HAP-1 (cell line): ENCODE measurements around the gene ZNF81.
"Not testable (repeated sequence)": the region's sequence is repeated elsewhere in the genome, so short reads cannot be mapped to it uniquely, and the experiment has no call there.

Experiments
- DNase-seq, 2 experiments: peaks; one replicate each; pipeline ENCODE4 v3.0.0-alpha.2; 2016 to 2020; ENCODE audit warnings: low spot score in 2 of 2
- H3K27me3 ChIP-seq: fragments of 250-450 bp; sonication (Bioruptor Pico); 2 replicates; pipeline ENCODE4 v1.5.1; 2020; ENCODE audit warnings: low read depth, mild to moderate bottlenecking, moderate library complexity
- H3K36me3 ChIP-seq: fragments of 250-450 bp; sonication (Bioruptor Pico); replicated peaks from 2 replicates; pipeline ENCODE4 v1.5.1; 2020; ENCODE audit warnings: mild to moderate bottlenecking
- H3K4me1 ChIP-seq: fragments of 250-450 bp; sonication (Bioruptor Pico); 2 replicates; pipeline ENCODE4 v1.5.1; 2020; ENCODE audit warnings: mild to moderate bottlenecking
- H3K4me3 ChIP-seq: fragments of 250-450 bp; sonication (Bioruptor Pico); 2 replicates; pipeline ENCODE4 v1.5.1; 2020; ENCODE audit warnings: mild to moderate bottlenecking, moderate library complexity
- H3K9me3 ChIP-seq: fragments of 250-450 bp; sonication (Bioruptor Pico); 2 replicates; pipeline ENCODE4 v1.5.1; 2020; ENCODE audit warnings: mild to moderate bottlenecking, moderate library complexity
- in situ Hi-C: fragments of 300-500 bp; cut with MboI; formaldehyde crosslinking; loops from 3 replicates; pipeline ENCODE4 v1.14.3; 2020; ENCODE audit warnings: low sequenced_read_pairs, inconsistent platforms, mixed read lengths

Gene ZNF81

DNA sequence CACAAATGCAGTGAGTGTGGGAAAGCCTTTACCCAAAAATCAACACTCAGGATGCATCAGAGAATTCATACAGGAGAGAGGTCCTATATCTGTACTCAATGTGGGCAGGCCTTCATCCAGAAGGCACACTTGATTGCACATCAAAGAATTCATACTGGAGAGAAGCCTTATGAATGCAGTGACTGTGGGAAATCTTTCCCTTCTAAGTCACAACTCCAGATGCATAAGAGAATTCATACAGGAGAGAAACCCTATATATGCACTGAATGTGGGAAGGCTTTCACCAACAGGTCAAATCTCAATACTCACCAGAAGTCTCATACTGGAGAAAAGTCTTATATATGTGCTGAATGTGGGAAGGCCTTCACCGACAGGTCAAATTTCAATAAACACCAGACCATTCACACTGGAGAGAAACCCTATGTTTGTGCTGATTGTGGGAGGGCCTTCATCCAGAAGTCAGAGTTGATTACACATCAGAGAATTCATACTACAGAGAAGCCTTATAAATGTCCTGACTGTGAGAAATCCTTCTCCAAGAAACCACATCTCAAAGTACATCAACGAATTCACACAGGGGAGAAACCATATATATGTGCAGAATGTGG, 79.3 kb downstream of the ZNF81 start:
- Histone ChIP-seq H3K36me3 (peaks cover 8% of the 10 kb centered on the region; the same call in 1 of the 2 replicates), H3K9me3 (peaks cover 10% of the 10 kb centered on the region), H3K4me1 (peaks cover 15% of the 10 kb centered on the region), H3K27me3 (no peaks in the 10 kb centered on the region), H3K4me3 (no peak overlapping the region)
- in situ Hi-C loops: no loop called here
- no peak for DNase-seq

DNA sequence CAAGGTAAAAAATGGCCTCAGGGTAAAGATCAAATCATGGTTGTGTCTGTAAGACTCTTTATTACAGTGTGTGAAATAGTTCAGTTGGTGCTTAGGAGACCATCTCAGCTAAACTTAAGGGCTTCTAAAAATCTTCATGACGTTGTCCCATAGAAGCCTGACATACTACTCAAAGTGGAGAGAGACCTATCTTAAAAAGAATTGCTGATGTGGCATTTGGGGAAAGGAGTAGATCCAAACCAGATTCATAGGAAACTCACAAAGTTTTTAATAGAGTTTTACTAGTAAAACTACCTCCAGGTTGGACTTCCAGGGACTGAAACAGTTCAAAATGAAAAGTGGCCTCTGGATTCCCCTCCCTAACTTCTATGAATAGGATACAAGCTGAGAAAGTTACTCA, 81.6 kb downstream of the ZNF81 start:
- Histone ChIP-seq H3K9me3 (peaks cover 6% of the 10 kb centered on the region), H3K27me3 (no peaks in the 10 kb centered on the region), H3K36me3 (peaks cover 8% of the 10 kb centered on the region; the same call in 1 of the 2 replicates), H3K4me3 (no peak overlapping the region), H3K4me1 (no peaks in the 10 kb centered on the region)
- in situ Hi-C loops: no loop called here
- no peak for DNase-seq

DNA sequence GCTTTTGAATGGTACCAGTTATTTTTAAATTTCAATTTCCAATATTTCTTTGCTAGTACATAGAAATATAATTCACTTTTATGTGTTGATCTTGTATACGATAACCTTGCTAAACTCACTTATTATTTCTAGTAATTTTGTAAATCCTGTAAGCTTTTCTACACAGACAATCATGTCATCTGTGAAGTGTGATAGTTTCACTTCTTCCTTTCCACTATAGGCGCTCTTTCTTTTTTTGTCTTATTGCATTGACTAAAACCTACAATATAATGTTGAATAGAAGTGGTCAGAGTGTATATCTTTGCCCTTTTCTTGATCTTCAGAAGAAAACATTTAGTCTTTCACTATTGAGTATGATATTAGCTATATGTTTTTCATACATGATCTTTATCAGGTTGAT, 90.5 kb downstream of the ZNF81 start:
- in situ Hi-C loops: no loop called here
- Histone ChIP-seq H3K36me3 (no peaks in the 10 kb centered on the region), H3K4me3 (no peak overlapping the region), H3K27me3 (no peaks in the 10 kb centered on the region), H3K4me1 (no peaks in the 10 kb centered on the region), H3K9me3 (no peaks in the 10 kb centered on the region)
- DNase-seq: no peak

DNA sequence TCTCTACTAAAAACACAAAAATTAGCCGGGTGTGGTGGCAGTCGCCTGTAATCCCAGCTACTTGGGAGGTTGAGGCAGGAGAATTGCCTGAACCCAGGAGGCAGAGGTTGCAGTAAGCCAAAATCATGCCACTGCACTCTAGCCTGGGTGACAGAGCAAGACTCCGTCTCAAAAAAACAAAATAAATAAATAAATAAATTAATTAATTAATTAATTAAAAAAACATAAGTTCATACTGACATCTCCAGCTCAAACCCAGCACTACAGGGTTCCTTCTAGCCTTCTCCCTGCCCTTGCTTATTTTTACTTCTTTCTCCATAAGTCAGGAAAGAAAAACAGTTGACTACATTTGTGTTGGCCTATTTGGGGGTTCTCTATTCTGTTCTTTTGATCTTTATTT, 95.3 kb downstream of the ZNF81 start:
- in situ Hi-C loops, H3K9me3 ChIP-seq, H3K4me1 ChIP-seq, DNase-seq, H3K27me3 ChIP-seq, H3K4me3 ChIP-seq, H3K36me3 ChIP-seq: not testable (repeated sequence)

DNA sequence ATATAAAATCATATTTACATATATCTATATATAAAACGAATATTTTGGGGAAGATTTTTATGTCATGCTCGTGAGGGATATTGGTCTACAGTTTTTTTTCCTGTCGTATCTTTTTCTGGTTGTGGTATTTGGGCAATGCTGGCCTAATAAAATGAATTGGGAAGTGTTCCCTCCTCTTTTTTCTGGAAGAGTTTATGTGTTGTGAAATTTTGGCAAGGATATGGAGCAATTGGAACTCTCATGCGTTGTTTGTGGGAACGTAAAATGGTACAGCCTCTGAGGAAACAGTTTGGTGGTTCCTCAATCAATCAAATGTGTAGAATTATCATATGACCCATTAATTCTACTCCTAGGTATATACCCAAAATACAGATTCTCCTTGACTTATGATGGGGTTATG, 97.2 kb downstream of the ZNF81 start:
- no peaks in the 10 kb centered on the region for H3K27me3 ChIP-seq
- H3K4me3 ChIP-seq: no peak overlapping the region
- H3K9me3 ChIP-seq: no peaks in the 10 kb centered on the region
- H3K4me1 ChIP-seq: no peaks in the 10 kb centered on the region
- no peaks in the 10 kb centered on the region for H3K36me3 ChIP-seq
- in situ Hi-C loops: no loop called here
- DNase-seq: no peak

DNA sequence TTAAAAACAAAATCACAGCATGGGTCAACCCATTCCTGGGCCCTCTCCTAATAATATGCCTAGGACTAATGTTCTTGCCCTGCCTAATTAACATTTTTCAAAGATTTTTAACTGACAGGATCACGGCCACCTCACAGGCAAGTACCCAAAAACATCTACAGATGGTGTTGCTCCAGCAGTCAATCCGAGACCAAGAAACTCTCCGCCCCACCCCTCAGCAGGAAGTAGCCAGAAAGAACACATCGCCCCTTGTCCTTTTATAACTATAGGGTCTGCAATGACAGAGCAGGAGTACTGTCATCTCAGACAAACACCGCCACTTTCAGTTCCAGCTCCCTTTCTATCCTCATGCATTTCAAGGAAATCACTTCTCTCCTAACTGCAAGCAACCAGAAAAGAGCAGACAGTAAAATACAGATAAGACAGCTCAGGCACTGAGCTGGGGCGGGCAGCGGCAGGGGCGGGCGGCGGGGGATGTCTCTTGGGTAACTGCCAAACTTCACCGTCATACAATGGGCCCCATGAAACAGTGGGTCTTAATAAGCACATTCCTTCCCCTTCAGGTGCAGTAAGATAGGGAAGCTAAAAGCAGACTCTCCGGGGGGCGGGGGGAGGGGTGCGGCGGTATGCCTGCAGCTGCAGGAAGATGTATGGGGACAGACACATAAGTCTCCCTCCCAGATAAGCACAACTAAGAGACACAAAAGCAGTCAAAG, 99.7 kb downstream of the ZNF81 start:
- Histone ChIP-seq H3K27me3 (no peaks in the 10 kb centered on the region), H3K9me3 (no peaks in the 10 kb centered on the region), H3K4me1 (no peaks in the 10 kb centered on the region), H3K36me3 (no peaks in the 10 kb centered on the region), H3K4me3 (no peak overlapping the region)
- in situ Hi-C loops: no loop called here
- DNase-seq: peak in 1 of 2 experiments; percentile 30

DNA sequence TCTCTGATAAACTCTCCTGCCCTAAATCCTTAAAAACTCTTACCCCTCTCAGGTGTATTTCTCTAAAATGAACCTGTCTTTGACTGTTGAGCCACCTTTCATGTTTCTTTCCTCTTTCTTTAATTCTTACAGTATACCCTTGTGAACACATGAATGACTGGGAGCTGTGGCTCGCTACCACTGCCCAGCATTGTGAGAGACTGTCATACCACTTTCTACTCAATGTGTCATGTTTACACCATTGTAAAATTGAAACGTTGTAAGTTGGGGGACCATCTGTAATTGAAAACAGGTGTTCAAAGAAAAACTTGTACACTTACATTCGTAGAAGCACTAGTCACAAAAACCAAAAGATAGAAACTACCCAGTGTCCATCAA, 100.2 kb downstream of the ZNF81 start:
- H3K4me3 ChIP-seq: no peak overlapping the region
- H3K36me3 ChIP-seq: no peaks in the 10 kb centered on the region
- in situ Hi-C loops: no loop called here
- H3K9me3 ChIP-seq: no peaks in the 10 kb centered on the region
- no peaks in the 10 kb centered on the region for H3K27me3 ChIP-seq
- no peaks in the 10 kb centered on the region for H3K4me1 ChIP-seq
- DNase-seq: no peak

DNA sequence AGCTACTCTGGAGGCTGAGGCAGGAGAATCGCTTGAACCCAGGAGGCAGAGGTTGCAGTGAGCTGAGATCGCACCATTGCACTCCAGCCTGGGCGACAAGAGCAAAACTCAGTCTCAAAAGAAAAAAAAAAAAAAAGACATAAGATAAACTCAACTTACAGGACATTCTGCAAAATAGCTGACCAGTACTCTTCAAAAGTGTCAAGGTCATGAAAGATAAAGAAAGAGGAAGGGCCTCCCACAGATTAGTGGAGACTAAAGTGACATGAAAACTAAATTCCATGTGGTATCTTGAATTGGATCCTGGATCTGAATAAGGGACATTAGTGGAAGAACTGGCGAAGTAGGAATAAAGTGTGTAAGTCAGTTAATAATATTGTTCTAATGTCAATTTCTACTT, 103.7 kb downstream of the ZNF81 start:
- in situ Hi-C loops: no loop called here
- Histone ChIP-seq H3K9me3 (no peaks in the 10 kb centered on the region), H3K4me1 (no peaks in the 10 kb centered on the region), H3K36me3 (no peaks in the 10 kb centered on the region), H3K4me3 (no peak overlapping the region), H3K27me3 (no peaks in the 10 kb centered on the region)
- no peak for DNase-seq

DNA sequence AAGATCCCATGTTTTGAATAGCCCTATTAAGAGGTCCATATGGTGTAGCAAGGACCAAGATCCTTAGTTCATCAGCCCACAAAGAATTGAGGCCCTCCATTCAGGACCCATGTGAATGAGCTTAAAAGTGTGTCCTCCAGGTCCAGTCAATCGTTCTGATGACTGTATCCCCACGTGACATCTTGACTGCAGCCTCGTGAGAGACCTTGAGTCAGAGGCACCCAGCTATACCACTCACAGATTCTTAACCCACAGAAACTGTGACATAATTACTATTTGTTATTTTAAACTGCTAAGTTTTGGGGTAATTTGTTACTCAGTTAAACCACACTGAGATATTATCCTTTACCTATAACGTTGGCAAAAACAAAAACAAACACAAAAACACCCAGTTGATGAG, 104.7 kb downstream of the ZNF81 start:
- no peaks in the 10 kb centered on the region for H3K4me1 ChIP-seq
- no peaks in the 10 kb centered on the region for H3K27me3 ChIP-seq
- no peaks in the 10 kb centered on the region for H3K9me3 ChIP-seq
- in situ Hi-C loops: no loop called here
- H3K36me3 ChIP-seq: no peaks in the 10 kb centered on the region
- DNase-seq: no peak
- no peak overlapping the region for H3K4me3 ChIP-seq

DNA sequence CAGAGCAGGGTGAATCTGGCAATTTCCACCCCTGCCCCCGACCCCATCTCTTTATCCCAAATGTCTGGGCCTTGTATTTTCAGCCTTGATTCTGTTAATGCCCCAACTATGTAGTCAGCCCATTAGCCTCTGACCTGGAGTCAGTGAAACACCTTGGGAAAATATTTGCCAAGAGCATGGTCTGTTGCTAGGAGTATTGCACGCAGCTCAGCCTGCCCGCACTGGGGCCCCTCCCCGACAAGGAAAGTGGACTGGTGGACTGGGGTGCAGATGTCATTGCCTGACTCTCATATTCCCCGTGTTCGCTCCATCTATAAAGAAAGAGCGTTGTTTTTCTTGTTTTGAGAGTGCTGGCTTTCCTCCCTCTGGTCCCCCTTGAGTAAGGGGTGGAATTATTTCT, 118.6 kb downstream of the ZNF81 start:
- H3K27me3 ChIP-seq, H3K36me3 ChIP-seq, in situ Hi-C loops, H3K9me3 ChIP-seq, H3K4me3 ChIP-seq, DNase-seq, H3K4me1 ChIP-seq: not testable (repeated sequence)

DNA sequence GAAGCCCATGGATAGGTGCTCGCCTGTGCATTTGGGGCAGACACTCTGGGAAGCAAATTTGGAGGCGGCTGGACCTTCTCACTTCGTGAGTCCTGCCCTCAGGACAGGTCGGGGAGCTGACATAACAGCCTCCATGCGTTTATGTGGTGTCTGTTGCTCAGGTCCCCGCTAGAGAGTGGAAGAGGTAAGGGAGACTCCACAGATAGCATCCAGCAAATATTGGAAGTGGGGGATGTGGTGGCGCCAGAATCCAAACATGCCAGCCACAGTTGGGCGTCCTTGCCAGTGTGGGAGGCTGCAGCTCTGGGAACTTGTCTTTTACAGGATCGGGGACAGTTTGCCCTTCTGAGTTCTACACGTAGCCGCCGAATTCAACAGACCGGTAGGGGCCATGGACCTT, 119.3 kb downstream of the ZNF81 start:
- in situ Hi-C loops: no loop called here
- Histone ChIP-seq H3K36me3 (no peaks in the 10 kb centered on the region), H3K4me3 (no peak overlapping the region), H3K27me3 (no peaks in the 10 kb centered on the region), H3K4me1 (no peaks in the 10 kb centered on the region), H3K9me3 (peaks cover 6% of the 10 kb centered on the region; the same call in 1 of the 2 replicates)
- DNase-seq: no peak

DNA sequence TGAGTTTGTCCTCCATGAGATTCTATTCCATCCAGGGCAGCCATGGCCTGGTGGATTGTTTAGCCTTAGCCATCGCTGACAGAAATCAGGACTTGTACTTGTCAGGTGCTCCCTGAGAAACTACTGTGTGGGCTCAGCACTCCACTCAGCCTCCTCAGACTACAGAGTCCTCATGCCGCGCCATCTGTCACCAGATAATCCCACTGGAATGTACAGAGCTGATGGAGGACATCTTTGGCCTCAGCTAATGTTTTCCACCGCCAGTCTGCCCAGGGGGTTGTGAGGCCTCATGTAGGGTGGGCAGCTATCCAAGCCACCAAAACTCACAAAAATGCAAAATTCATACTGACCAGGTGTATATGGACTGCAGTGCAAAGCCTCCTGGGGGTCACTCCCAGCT, 121.5 kb downstream of the ZNF81 start:
- H3K4me1 ChIP-seq, H3K9me3 ChIP-seq, H3K36me3 ChIP-seq, H3K4me3 ChIP-seq, DNase-seq, H3K27me3 ChIP-seq, in situ Hi-C loops: not testable (repeated sequence)

DNA sequence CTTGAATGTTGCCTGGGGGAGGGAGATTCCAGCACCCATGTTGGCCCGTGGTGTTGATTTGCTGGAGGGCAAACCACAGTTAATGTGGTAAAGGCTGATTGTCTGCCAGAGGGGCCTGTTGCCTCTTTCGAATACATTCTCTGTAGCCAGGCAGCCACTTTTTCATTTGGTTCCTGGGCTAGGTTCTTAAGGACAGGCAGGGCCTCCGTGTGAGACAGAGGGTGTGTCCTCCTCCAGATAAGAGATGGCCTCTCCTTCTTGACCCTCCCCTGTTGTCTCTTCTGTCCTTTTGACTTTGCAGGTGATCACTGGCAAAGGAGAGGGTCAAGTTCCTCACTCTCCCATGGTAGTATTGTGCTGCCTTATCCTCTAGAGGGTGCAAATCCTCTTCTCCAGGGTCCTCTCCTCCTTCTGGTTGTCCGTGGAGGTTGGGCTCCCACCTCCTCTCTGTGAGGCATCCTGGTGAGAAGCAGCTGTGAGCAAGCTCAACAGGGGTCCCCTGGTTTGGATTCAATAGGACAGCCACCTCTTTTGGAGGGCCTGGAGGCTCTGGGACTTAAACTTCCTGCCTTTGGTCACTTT, 122.2 kb downstream of the ZNF81 start:
- in situ Hi-C loops: no loop called here

DNA sequence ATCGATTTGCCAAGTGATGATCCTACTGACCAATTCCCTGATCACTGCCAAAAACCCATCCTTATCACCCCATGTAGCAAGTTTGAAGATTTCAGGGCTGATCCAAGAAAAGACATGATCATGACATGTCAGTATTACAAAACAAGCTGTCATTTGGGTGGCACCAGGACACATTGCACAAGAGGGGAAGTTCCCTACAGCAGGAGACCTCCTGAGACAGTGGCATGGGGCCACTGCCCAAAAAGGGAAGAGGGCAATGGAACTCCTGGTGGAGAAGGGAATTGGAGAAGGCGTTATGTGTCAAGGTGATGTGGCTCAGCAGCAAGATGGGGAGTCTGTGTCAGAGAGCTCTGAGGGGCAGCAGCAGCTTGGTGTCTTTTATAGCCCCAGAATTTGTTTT, 123.7 kb downstream of the ZNF81 start:
- no peak for DNase-seq
- H3K9me3 ChIP-seq: no peaks in the 10 kb centered on the region
- no peaks in the 10 kb centered on the region for H3K27me3 ChIP-seq
- H3K36me3 ChIP-seq: no peaks in the 10 kb centered on the region
- in situ Hi-C loops: no loop called here
- H3K4me3 ChIP-seq: no peak overlapping the region
- H3K4me1 ChIP-seq: no peaks in the 10 kb centered on the region

More for the DNA sequence above, 122.2 kb downstream of the ZNF81 start:
- Histone ChIP-seq H3K36me3 (no peaks in the 10 kb centered on the region), H3K27me3 (no peaks in the 10 kb centered on the region), H3K4me1 (no peaks in the 10 kb centered on the region), H3K9me3 (no peaks in the 10 kb centered on the region), H3K4me3 (no peak overlapping the region)
- no peak for DNase-seq
